KMS-11 (cell line): ENCODE data around the gene CDR2L.
A peak's percentile ranks its signal among the peaks of the same experiment; 100 is the strongest.

Source experiments
- H2AFZ ChIP-seq: fragments of 200-600 bp; sonication (generic); 2 replicates; pipeline ENCODE4 v1.6.1; 2016; ENCODE audit warnings: antibody characterized with exemption, mixed run types, low read depth
- H3K27ac ChIP-seq: fragments of 200-600 bp; sonication (generic); 2 replicates; pipeline ENCODE4 v1.6.1; 2016; ENCODE audit warnings: mild to moderate bottlenecking, mixed run types
- H3K27me3 ChIP-seq: fragments of 200-600 bp; sonication (generic); 2 replicates; pipeline ENCODE4 v1.6.1; 2017; ENCODE audit warnings: mild to moderate bottlenecking, low read depth, mixed run types, moderate library complexity; ENCODE audit not compliant: insufficient read depth
- H3K36me3 ChIP-seq: fragments of 200-600 bp; sonication (generic); 2 replicates; pipeline ENCODE4 v1.6.1; 2017; ENCODE audit warnings: mild to moderate bottlenecking, mixed run types; ENCODE audit not compliant: insufficient read depth
- H3K4me1 ChIP-seq: fragments of 200-600 bp; sonication (generic); 2 replicates; pipeline ENCODE4 v1.6.1; 2016; ENCODE audit warnings: mild to moderate bottlenecking, low read depth, mixed run types; ENCODE audit not compliant: poor library complexity, severe bottlenecking
- H3K4me2 ChIP-seq: fragments of 200-600 bp; sonication (generic); 2 replicates; pipeline ENCODE4 v1.7.0; 2016; ENCODE audit warnings: mild to moderate bottlenecking, mixed run types
- H3K4me3 ChIP-seq: fragments of 200-600 bp; sonication (generic); IDR thresholded peaks from 2 replicates; pipeline ENCODE4 v1.6.1; 2017; ENCODE audit warnings: low read depth, low read length, mixed read lengths; ENCODE audit not compliant: insufficient read depth
- H3K79me2 ChIP-seq: fragments of 200-600 bp; sonication (generic); 2 replicates; pipeline ENCODE4 v1.6.1; 2016; ENCODE audit warnings: low read depth, mixed run types; ENCODE audit not compliant: insufficient read depth
- H3K9ac ChIP-seq: fragments of 200-600 bp; sonication (generic); 2 replicates; pipeline ENCODE4 v1.6.1; 2016; ENCODE audit warnings: mild to moderate bottlenecking, mixed run types
- H4K20me1 ChIP-seq: fragments of 200-600 bp; sonication (generic); 2 replicates; pipeline ENCODE4 v1.6.1; 2016; ENCODE audit warnings: mild to moderate bottlenecking, mixed run types; ENCODE audit not compliant: insufficient read depth
- TF ChIP-seq, protein P1 (sequence below): fragments of 200-600 bp; sonication (generic); conservative IDR thresholded peaks from 2 replicates; pipeline ENCODE4 v1.6.1; 2017; ENCODE audit warnings: low read depth, mild to moderate bottlenecking, antibody characterized with exemption, low read length, moderate library complexity, mixed read lengths

CDR2L gene

GRCh38 chr17:75031972-75032719 is 44.7 kb downstream of the CDR2L start:
- H3K4me3 ChIP-seq: no peak overlapping the region
- no peaks in the 10 kb centered on the region for H3K79me2 ChIP-seq
- H3K27me3 ChIP-seq: no peaks in the 10 kb centered on the region; the same call in 1 of the 2 replicates
- H4K20me1 ChIP-seq: no peaks in the 10 kb centered on the region
- peak overlapping the region; percentile 28; the same call in 1 of the 2 replicates for H2AFZ ChIP-seq
- H3K4me2 ChIP-seq: peak overlapping the region; percentile 95; the same call in 1 of the 2 replicates
- H3K9ac ChIP-seq: no peak overlapping the region
- H3K36me3 ChIP-seq: no peaks in the 10 kb centered on the region
- H3K27ac ChIP-seq: no peak overlapping the region
- H3K4me1 ChIP-seq: peaks cover 15% of the 10 kb centered on the region
- TF ChIP-seq, protein P1, sequence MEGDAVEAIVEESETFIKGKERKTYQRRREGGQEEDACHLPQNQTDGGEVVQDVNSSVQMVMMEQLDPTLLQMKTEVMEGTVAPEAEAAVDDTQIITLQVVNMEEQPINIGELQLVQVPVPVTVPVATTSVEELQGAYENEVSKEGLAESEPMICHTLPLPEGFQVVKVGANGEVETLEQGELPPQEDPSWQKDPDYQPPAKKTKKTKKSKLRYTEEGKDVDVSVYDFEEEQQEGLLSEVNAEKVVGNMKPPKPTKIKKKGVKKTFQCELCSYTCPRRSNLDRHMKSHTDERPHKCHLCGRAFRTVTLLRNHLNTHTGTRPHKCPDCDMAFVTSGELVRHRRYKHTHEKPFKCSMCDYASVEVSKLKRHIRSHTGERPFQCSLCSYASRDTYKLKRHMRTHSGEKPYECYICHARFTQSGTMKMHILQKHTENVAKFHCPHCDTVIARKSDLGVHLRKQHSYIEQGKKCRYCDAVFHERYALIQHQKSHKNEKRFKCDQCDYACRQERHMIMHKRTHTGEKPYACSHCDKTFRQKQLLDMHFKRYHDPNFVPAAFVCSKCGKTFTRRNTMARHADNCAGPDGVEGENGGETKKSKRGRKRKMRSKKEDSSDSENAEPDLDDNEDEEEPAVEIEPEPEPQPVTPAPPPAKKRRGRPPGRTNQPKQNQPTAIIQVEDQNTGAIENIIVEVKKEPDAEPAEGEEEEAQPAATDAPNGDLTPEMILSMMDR: no peak

DNA sequence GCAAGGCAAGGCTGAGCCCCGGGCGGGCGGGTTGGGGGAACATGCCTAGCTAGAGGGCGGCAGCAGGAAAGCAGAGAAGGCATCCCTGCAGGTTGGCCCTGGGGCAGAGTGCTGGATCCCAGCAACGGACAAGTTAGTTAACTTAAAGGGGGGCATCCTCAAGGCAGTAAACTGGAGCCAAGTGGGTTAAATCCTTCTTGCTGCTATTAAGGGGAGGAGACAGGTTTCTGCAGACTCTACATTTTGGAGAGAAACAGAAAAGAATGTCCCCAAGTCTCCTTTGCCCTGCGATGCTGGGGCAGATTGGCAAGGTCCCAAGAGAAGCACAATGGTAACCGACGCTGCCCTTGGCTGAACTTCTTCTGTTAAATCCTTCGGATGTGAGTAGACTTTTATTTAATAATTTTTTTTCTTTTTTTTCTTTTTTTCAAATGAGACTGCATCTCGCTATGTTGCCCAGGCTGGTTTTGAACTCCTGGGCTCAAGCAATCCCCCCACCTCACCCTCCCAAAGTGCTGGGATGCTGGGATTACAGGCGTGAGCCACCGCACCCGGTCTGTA is 45.4 kb downstream of the CDR2L start:
- no peaks in the 10 kb centered on the region for H3K36me3 ChIP-seq
- no peaks in the 10 kb centered on the region for H3K79me2 ChIP-seq
- no peaks in the 10 kb centered on the region; the same call in 1 of the 2 replicates for H3K27me3 ChIP-seq
- no peaks in the 10 kb centered on the region for H4K20me1 ChIP-seq
- peak overlapping the region; percentile 28; the same call in 1 of the 2 replicates for H2AFZ ChIP-seq
- 0 out of 2 replicates have a peak overlapping the region, but pooled peaks have one; percentile 95 for H3K9ac ChIP-seq
- TF ChIP-seq, protein P1: no peak
- H3K27ac ChIP-seq: no peak overlapping the region
- peak overlapping the region; percentile 95 for H3K4me2 ChIP-seq
- peaks cover 15% of the 10 kb centered on the region for H3K4me1 ChIP-seq
- H3K4me3 ChIP-seq: no peak overlapping the region

- Histone ChIP-seq H3K79me2 (no peaks in the 10 kb centered on the region), H3K27me3 (no peaks in the 10 kb centered on the region; the same call in 1 of the 2 replicates), H4K20me1 (no peaks in the 10 kb centered on the region), H3K36me3 (no peaks in the 10 kb centered on the region), H3K4me3 (no peak overlapping the region), H3K27ac (peak overlapping the region; percentile 90), H3K4me2 (peak overlapping the region; percentile 95), H3K4me1 (peaks cover 16% of the 10 kb centered on the region), H3K9ac (peak overlapping the region; percentile 95; the same call in 1 of the 2 replicates), H2AFZ (peak overlapping the region; percentile 65)
- TF ChIP-seq, protein P1: no peak
Observed at GRCh38 chr17:75033346-75034235, 46.2 kb downstream of the CDR2L start.

DNA sequence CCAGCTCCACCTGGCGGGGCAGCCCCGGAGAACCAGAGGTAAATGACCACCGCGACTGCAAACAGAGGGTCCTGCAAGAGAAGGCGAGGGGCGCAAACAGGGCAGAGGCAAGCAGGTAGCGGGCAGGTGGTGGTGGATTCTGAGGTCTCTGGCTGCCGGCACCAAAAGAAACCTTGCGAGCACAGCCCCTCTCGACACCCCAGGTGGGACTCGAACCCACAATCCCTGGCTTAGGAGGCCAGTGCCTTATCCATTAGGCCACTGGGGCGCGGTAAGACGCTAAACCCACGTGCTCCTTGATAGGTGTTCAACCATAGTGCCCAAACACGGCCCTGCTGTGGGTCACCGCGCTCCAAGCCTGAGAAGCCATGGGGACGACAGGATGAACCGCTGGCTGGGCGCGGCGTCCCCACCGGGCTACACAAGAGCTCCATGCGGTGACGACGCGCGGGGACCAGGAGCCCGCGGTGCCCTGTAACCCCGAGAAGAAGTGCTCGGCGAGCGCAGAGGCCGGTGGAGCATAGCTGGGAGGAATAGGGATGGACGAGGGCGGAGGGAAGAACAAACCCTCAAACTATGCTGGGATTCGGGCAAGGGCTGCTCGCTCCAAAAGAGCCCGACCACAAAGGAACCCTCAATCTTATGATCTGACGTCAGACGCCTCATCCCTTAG is 46.9 kb downstream of the CDR2L start:
- Histone ChIP-seq H3K27me3 (no peaks in the 10 kb centered on the region), H2AFZ (peak overlapping the region; percentile 70), H3K4me2 (peak overlapping the region; percentile 95), H3K4me3 (no peak overlapping the region), H3K27ac (peak overlapping the region; percentile 90), H3K79me2 (no peaks in the 10 kb centered on the region), H3K36me3 (no peaks in the 10 kb centered on the region), H4K20me1 (no peaks in the 10 kb centered on the region), H3K9ac (peak overlapping the region; percentile 95), H3K4me1 (peaks cover 24% of the 10 kb centered on the region)
- TF ChIP-seq, protein P1: 0 out of 2 replicates have a peak, but pooled peaks have one; percentile 14
